GM19099 (cell line): ENCODE results near the gene TRAF3.

Experiments used
- POLR2A ChIP-seq: IDR thresholded peaks from 3 replicates; pipeline ENCODE4 v1.6.1; 2011; ENCODE audit warnings: low read depth; ENCODE audit not compliant: insufficient read length; ENCODE audit errors: extremely low read depth

The TRAF3 gene

GRCh38 chr14:102782974-102783373 lies 5.7 kb downstream of the TRAF3 start:
- TF ChIP-seq POLR2A, result no peak

- no peak for TF ChIP-seq POLR2A
Observed at GRCh38 chr14:102784892-102785594, 7.8 kb downstream of the TRAF3 start.

- TF ChIP-seq POLR2A, result no peak
Observed at GRCh38 chr14:102785595-102785963, 8.3 kb downstream of the TRAF3 start.

GRCh38 chr14:102786768-102787167 lies 9.5 kb downstream of the TRAF3 start:
- TF ChIP-seq POLR2A, result no peak

- TF ChIP-seq POLR2A, result no peak
Observed at GRCh38 chr14:102789349-102789748, 12.1 kb downstream of the TRAF3 start.

- no peak for TF ChIP-seq POLR2A
Observed at GRCh38 chr14:102793531-102794328, 16.5 kb downstream of the TRAF3 start.

GRCh38 chr14:102795060-102795925 lies 18.0 kb downstream of the TRAF3 start:
- no peak for TF ChIP-seq POLR2A

GRCh38 chr14:102796661-102797190 lies 19.5 kb downstream of the TRAF3 start:
- TF ChIP-seq POLR2A, result no peak

- no peak for TF ChIP-seq POLR2A
Observed at GRCh38 chr14:102798926-102799325, 21.7 kb downstream of the TRAF3 start.

- TF ChIP-seq POLR2A, result no peak
Observed at GRCh38 chr14:102799684-102800562, 22.7 kb downstream of the TRAF3 start.

GRCh38 chr14:102802834-102803523 lies 25.7 kb downstream of the TRAF3 start:
- no peak for TF ChIP-seq POLR2A

GRCh38 chr14:102804858-102805257 lies 27.6 kb downstream of the TRAF3 start:
- TF ChIP-seq POLR2A, result no peak

GRCh38 chr14:102805371-102805891 lies 28.2 kb downstream of the TRAF3 start:
- TF ChIP-seq POLR2A, result no peak
